NCI-H2227 (cell line): ENCODE measurements around the gene ISG20.

Experiments
- DNase-seq: peaks from one replicate; lab custom pipeline; 2025; ENCODE audit not compliant: unreplicated experiment; lab: John Stamatoyannopoulos, UW

The ISG20 gene

GRCh38 chr15:88684345-88684744 lies 45.5 kb downstream of the ISG20 start:
- DNase-seq, result no peak

- DNase-seq, result no peak
Measured at GRCh38 chr15:88686166-88686565, 47.4 kb downstream of the ISG20 start.

GRCh38 chr15:88688394-88688933 lies 49.6 kb downstream of the ISG20 start:
- DNase-seq, result no peak

GRCh38 chr15:88690331-88690730 lies 51.5 kb downstream of the ISG20 start:
- no peak for DNase-seq

GRCh38 chr15:88693191-88693590 lies 54.4 kb downstream of the ISG20 start:
- no peak for DNase-seq

GRCh38 chr15:88695101-88695500 lies 56.3 kb downstream of the ISG20 start:
- peak; percentile 2 for DNase-seq

GRCh38 chr15:88695691-88696251 lies 57.0 kb downstream of the ISG20 start:
- no peak for DNase-seq

GRCh38 chr15:88696254-88696653 lies 57.4 kb downstream of the ISG20 start:
- DNase-seq, result no peak

- DNase-seq, result no peak
Measured at GRCh38 chr15:88697276-88697675, 58.5 kb downstream of the ISG20 start.

GRCh38 chr15:88699861-88700260 lies 61.0 kb downstream of the ISG20 start:
- no peak for DNase-seq

- no peak for DNase-seq
Measured at GRCh38 chr15:88700716-88701115, 61.9 kb downstream of the ISG20 start.

- DNase-seq, result no peak
Measured at GRCh38 chr15:88701561-88702095, 62.8 kb downstream of the ISG20 start.

GRCh38 chr15:88702983-88703382 lies 64.2 kb downstream of the ISG20 start:
- peak; percentile 3 for DNase-seq

GRCh38 chr15:88703533-88703932 lies 64.7 kb downstream of the ISG20 start:
- no peak for DNase-seq

- DNase-seq, result peak; percentile 37
Measured at GRCh38 chr15:88704791-88705768, 66.3 kb downstream of the ISG20 start.

- DNase-seq, result no peak
Measured at GRCh38 chr15:88705769-88706165, 67.0 kb downstream of the ISG20 start.
